ENCODE results near the gene DST. TPM values are rescaled to one million over a fixed set of nuclear protein-coding genes. Genes with fewer than 3 reads are reported as not detected.

Gene DST
- total RNA-seq, 1 experiment from 2014 or later: 241 TPM

GRCh38 chr6:56489559-56489958 lies 153.1 kb downstream of the DST start:
- Histone ChIP-seq H3K27ac (ENCODE audit: low read length) (no peak overlapping the region), H3K79me2 (ENCODE audit: low read length) (no peaks in the 10 kb centered on the region), H2AFZ (ENCODE audit: low read length) (no peak overlapping the region), H3K4me1 (ENCODE audit: low read length) (peaks cover 24% of the 10 kb centered on the region), H3K27me3 (ENCODE audit: low read length) (no peaks in the 10 kb centered on the region), H4K20me1 (ENCODE audit: insufficient read depth, low read depth, low read length) (no peaks in the 10 kb centered on the region), H3K9me3 (ENCODE audit: low read length) (no peaks in the 10 kb centered on the region), H3K4me2 (ENCODE audit: low read depth, low read length, poor library complexity, severe bottlenecking) (no peak overlapping the region), H3K9ac (ENCODE audit: low read length) (no peak overlapping the region), H3K9me2 (replicated peaks; ENCODE audit: insufficient read depth, low read length) (no peaks in the 10 kb centered on the region), H3K36me3 (ENCODE audit: insufficient read depth, low read length) (peaks cover 69% of the 10 kb centered on the region), H3K4me3 (ENCODE audit: low read length) (no peak overlapping the region)
- no peak for DNase-seq

GRCh38 chr6:56488281-56488680 lies 154.4 kb downstream of the DST start:
- DNase-seq: no peak
- Histone ChIP-seq H3K4me2 (ENCODE audit: low read depth, low read length, poor library complexity, severe bottlenecking) (no peak overlapping the region), H3K4me3 (ENCODE audit: low read length) (no peak overlapping the region), H4K20me1 (ENCODE audit: insufficient read depth, low read depth, low read length) (no peaks in the 10 kb centered on the region), H3K36me3 (ENCODE audit: insufficient read depth, low read length) (peaks cover 79% of the 10 kb centered on the region), H3K27me3 (ENCODE audit: low read length) (no peaks in the 10 kb centered on the region), H3K79me2 (ENCODE audit: low read length) (no peaks in the 10 kb centered on the region), H3K27ac (ENCODE audit: low read length) (no peak overlapping the region), H3K4me1 (ENCODE audit: low read length) (peaks cover 20% of the 10 kb centered on the region), H3K9ac (ENCODE audit: low read length) (no peak overlapping the region), H2AFZ (ENCODE audit: low read length) (no peak overlapping the region), H3K9me2 (replicated peaks; ENCODE audit: insufficient read depth, low read length) (no peaks in the 10 kb centered on the region), H3K9me3 (ENCODE audit: low read length) (no peaks in the 10 kb centered on the region)

GRCh38 chr6:56486681-56487080 lies 156.0 kb downstream of the DST start:
- H2AFZ ChIP-seq (ENCODE audit: low read length): no peak overlapping the region
- no peak for DNase-seq
- no peaks in the 10 kb centered on the region for H3K79me2 ChIP-seq (ENCODE audit: low read length)
- peaks cover 86% of the 10 kb centered on the region for H3K36me3 ChIP-seq (ENCODE audit: insufficient read depth, low read length)
- no peaks in the 10 kb centered on the region for H3K9me2 ChIP-seq (replicated peaks; ENCODE audit: insufficient read depth, low read length)
- H3K4me1 ChIP-seq (ENCODE audit: low read length): peaks cover 14% of the 10 kb centered on the region
- no peak overlapping the region for H3K9ac ChIP-seq (ENCODE audit: low read length)
- H3K27ac ChIP-seq (ENCODE audit: low read length): no peak overlapping the region
- H4K20me1 ChIP-seq (ENCODE audit: insufficient read depth, low read depth, low read length): no peaks in the 10 kb centered on the region
- no peaks in the 10 kb centered on the region for H3K9me3 ChIP-seq (ENCODE audit: low read length)
- H3K27me3 ChIP-seq (ENCODE audit: low read length): no peaks in the 10 kb centered on the region
- H3K4me3 ChIP-seq (ENCODE audit: low read length): no peak overlapping the region
- no peak overlapping the region for H3K4me2 ChIP-seq (ENCODE audit: low read depth, low read length, poor library complexity, severe bottlenecking)

- H3K4me2 ChIP-seq (ENCODE audit: low read depth, low read length, poor library complexity, severe bottlenecking): no peak overlapping the region
- no peak overlapping the region for H3K4me3 ChIP-seq (ENCODE audit: low read length)
- no peaks in the 10 kb centered on the region for H3K9me2 ChIP-seq (replicated peaks; ENCODE audit: insufficient read depth, low read length)
- no peak overlapping the region for H2AFZ ChIP-seq (ENCODE audit: low read length)
- no peaks in the 10 kb centered on the region for H3K79me2 ChIP-seq (ENCODE audit: low read length)
- H4K20me1 ChIP-seq (ENCODE audit: insufficient read depth, low read depth, low read length): no peaks in the 10 kb centered on the region
- no peak overlapping the region for H3K27ac ChIP-seq (ENCODE audit: low read length)
- no peaks in the 10 kb centered on the region for H3K4me1 ChIP-seq (ENCODE audit: low read length)
- H3K9ac ChIP-seq (ENCODE audit: low read length): no peak overlapping the region
- no peaks in the 10 kb centered on the region for H3K27me3 ChIP-seq (ENCODE audit: low read length)
- no peaks in the 10 kb centered on the region for H3K9me3 ChIP-seq (ENCODE audit: low read length)
- H3K36me3 ChIP-seq (ENCODE audit: insufficient read depth, low read length): peaks cover 87% of the 10 kb centered on the region
- no peak for DNase-seq
Observed at GRCh38 chr6:56484669-56485068, 158.0 kb downstream of the DST start.

GRCh38 chr6:56483929-56484328 lies 158.8 kb downstream of the DST start:
- Histone ChIP-seq H3K9me3 (ENCODE audit: low read length) (no peaks in the 10 kb centered on the region), H3K27ac (ENCODE audit: low read length) (no peak overlapping the region), H3K4me1 (ENCODE audit: low read length) (no peaks in the 10 kb centered on the region), H3K4me3 (ENCODE audit: low read length) (no peak overlapping the region), H4K20me1 (ENCODE audit: insufficient read depth, low read depth, low read length) (no peaks in the 10 kb centered on the region), H3K36me3 (ENCODE audit: insufficient read depth, low read length) (peaks cover 87% of the 10 kb centered on the region), H2AFZ (ENCODE audit: low read length) (no peak overlapping the region), H3K79me2 (ENCODE audit: low read length) (0 out of 2 replicates have a peak, but pooled peaks cover 4% of the 10 kb centered on the region), H3K9ac (ENCODE audit: low read length) (no peak overlapping the region), H3K9me2 (replicated peaks; ENCODE audit: insufficient read depth, low read length) (no peaks in the 10 kb centered on the region), H3K27me3 (ENCODE audit: low read length) (no peaks in the 10 kb centered on the region), H3K4me2 (ENCODE audit: low read depth, low read length, poor library complexity, severe bottlenecking) (no peak overlapping the region)
- DNase-seq: no peak

- no peaks in the 10 kb centered on the region; the same call in 1 of the 2 replicates for H3K9me2 ChIP-seq (replicated peaks; ENCODE audit: insufficient read depth, low read length)
- H3K4me2 ChIP-seq (ENCODE audit: low read depth, low read length, poor library complexity, severe bottlenecking): no peak overlapping the region
Observed at GRCh38 chr6:56482525-56482924, 160.2 kb downstream of the DST start.

GRCh38 chr6:56481957-56482356 lies 160.7 kb downstream of the DST start:
- no peak for DNase-seq
- Histone ChIP-seq H3K36me3 (ENCODE audit: insufficient read depth, low read length) (peaks cover 74% of the 10 kb centered on the region), H4K20me1 (ENCODE audit: insufficient read depth, low read depth, low read length) (no peaks in the 10 kb centered on the region), H2AFZ (ENCODE audit: low read length) (no peak overlapping the region), H3K4me1 (ENCODE audit: low read length) (no peaks in the 10 kb centered on the region), H3K27me3 (ENCODE audit: low read length) (no peaks in the 10 kb centered on the region), H3K9me3 (ENCODE audit: low read length) (no peaks in the 10 kb centered on the region), H3K9ac (ENCODE audit: low read length) (no peak overlapping the region), H3K4me2 (ENCODE audit: low read depth, low read length, poor library complexity, severe bottlenecking) (no peak overlapping the region), H3K4me3 (ENCODE audit: low read length) (no peak overlapping the region), H3K79me2 (ENCODE audit: low read length) (peaks cover 5% of the 10 kb centered on the region; the same call in 1 of the 2 replicates), H3K9me2 (replicated peaks; ENCODE audit: insufficient read depth, low read length) (no peaks in the 10 kb centered on the region; the same call in 1 of the 2 replicates), H3K27ac (ENCODE audit: low read length) (no peak overlapping the region)

More at GRCh38 chr6:56482525-56482924, 160.2 kb downstream of the DST start:
- no peaks in the 10 kb centered on the region for H4K20me1 ChIP-seq (ENCODE audit: insufficient read depth, low read depth, low read length)
- no peaks in the 10 kb centered on the region for H3K27me3 ChIP-seq (ENCODE audit: low read length)
- no peak for DNase-seq
- H2AFZ ChIP-seq (ENCODE audit: low read length): no peak overlapping the region
- no peaks in the 10 kb centered on the region for H3K4me1 ChIP-seq (ENCODE audit: low read length)
- H3K9me3 ChIP-seq (ENCODE audit: low read length): no peaks in the 10 kb centered on the region
- H3K9ac ChIP-seq (ENCODE audit: low read length): no peak overlapping the region
- H3K36me3 ChIP-seq (ENCODE audit: insufficient read depth, low read length): peaks cover 77% of the 10 kb centered on the region
- peaks cover 5% of the 10 kb centered on the region; the same call in 1 of the 2 replicates for H3K79me2 ChIP-seq (ENCODE audit: low read length)
- no peak overlapping the region for H3K4me3 ChIP-seq (ENCODE audit: low read length)
- no peak overlapping the region for H3K27ac ChIP-seq (ENCODE audit: low read length)

- Histone ChIP-seq H3K9ac (ENCODE audit: low read length) (no peak overlapping the region), H3K36me3 (ENCODE audit: insufficient read depth, low read length) (peaks cover 75% of the 10 kb centered on the region), H3K9me2 (replicated peaks; ENCODE audit: insufficient read depth, low read length) (no peaks in the 10 kb centered on the region; the same call in 1 of the 2 replicates), H4K20me1 (ENCODE audit: insufficient read depth, low read depth, low read length) (no peaks in the 10 kb centered on the region), H3K27me3 (ENCODE audit: low read length) (no peaks in the 10 kb centered on the region), H2AFZ (ENCODE audit: low read length) (no peak overlapping the region), H3K79me2 (ENCODE audit: low read length) (peaks cover 5% of the 10 kb centered on the region; the same call in 1 of the 2 replicates), H3K4me1 (ENCODE audit: low read length) (no peaks in the 10 kb centered on the region), H3K4me3 (ENCODE audit: low read length) (no peak overlapping the region), H3K27ac (ENCODE audit: low read length) (no peak overlapping the region), H3K4me2 (ENCODE audit: low read depth, low read length, poor library complexity, severe bottlenecking) (no peak overlapping the region), H3K9me3 (ENCODE audit: low read length) (no peaks in the 10 kb centered on the region)
- DNase-seq: no peak
Observed at GRCh38 chr6:56480654-56481337, 161.9 kb downstream of the DST start.

Measured in Karpas-422 (cell line).